Skin epidermis (tissue), 12 donors: ENCODE results near the gene CCDC142.

Experiments used
- H3K27ac ChIP-seq, 21 experiments: fragments of 200-600 bp; sonication (generic) in 11 of 21; one replicate each; pipeline ENCODE4 v1.5.0; 2020; ENCODE audit warnings: mild to moderate bottlenecking in 3 of 21, inconsistent platforms in 2 of 21, moderate library complexity in 2 of 21
- H3K4me3 ChIP-seq, 7 experiments: fragments of 200-600 bp; sonication (generic) in 2 of 7; one replicate each; pipeline ENCODE4 v1.5.0; 2020; ENCODE audit warnings: inconsistent platforms in 2 of 7, mild to moderate bottlenecking in 2 of 7, moderate library complexity in 1 of 7

CCDC142 gene

DNA sequence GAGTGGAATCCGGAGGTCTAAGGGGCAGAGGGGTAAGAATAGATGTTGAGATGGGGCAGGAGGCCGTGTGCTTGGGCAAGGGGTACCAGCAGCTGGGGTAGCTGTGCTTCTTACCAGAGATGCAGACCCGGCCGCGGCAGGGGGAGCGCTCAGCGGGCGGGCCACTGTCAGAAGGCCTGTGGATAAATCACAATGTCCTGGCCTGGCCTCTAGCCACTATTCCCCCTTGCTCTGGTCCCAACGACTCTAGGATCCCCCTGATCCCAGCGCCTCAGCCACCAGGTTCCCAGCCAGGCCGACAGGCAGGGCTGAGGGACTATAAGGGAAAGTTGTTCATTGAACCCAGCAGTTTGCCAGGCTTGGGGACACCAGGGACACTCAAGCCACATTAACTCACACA is 52.3 kb downstream of the CCDC142 start:
- no peak overlapping the region for H3K27ac ChIP-seq

DNA sequence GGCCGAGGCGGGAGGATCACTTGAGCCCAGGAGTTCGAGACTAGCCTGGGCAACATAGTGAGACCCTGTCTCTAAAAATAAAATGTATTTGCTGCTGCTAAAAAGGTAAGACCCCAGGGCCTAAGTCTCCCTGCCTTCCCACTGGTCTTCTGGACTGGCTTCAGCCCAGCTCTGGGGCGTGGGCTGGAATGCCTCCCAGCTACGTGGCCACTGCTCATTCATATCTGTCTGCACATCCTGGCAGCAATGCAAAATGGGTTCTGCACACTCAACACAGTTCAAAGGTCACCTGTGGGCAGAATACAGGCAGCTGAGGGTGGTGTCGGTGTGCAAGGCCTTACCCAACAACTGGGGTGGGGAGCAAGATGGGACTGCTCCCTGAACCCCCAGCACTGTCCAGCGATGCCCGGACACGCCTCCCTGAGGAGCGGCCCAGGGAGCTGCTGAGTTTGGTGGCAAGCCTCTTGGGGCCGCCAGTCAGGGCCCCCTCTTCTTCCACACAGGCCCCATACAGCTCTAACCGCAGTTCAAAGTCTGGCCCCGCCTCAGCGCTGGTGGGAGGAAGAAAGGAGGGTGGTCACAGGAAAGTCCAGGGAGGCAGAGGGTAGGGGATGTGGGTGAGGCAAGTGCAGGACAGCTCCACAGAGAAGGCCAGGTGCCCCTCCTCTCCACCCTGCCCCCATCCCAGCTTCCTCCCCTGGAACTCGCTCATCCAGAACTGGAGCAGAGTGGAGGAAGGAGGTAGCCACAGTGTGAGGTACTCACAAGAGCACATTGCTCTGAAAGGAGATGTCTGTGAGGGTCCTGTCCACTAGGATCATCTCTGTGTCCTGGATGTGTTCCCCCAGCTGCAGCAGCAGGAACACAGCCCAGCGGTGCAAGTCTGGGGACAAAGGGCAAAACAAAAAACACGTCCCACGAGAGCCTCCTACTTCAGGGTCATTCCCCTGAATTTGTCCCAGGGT is 53.0 kb downstream of the CCDC142 start:
- Histone ChIP-seq H3K27ac (no peak overlapping the region), H3K4me3 (no peak overlapping the region)

More for the DNA sequence above, 52.3 kb downstream of the CCDC142 start:
- H3K4me3 ChIP-seq, result no peak overlapping the region

DNA sequence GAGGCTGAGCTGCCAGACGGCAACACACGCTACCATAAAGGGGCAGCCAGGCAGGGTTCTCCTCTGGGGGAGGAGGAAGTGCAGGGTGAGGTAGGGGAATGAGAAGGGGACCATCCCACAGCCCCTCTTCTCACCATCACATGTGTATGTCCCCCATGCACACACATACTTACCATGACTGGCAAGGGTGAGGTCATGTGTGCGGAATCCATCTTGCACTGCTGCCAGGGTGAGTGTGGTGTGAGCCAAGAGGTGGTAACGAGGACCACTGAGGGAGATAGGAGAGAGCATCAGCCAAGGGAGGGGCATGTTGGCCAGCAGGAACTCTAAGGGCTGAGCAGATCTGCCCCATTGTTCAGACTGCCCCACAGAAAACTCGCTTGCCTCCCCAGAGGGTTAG is 54.1 kb downstream of the CCDC142 start:
- Histone ChIP-seq H3K4me3 (no peak overlapping the region), H3K27ac (no peak overlapping the region)

DNA sequence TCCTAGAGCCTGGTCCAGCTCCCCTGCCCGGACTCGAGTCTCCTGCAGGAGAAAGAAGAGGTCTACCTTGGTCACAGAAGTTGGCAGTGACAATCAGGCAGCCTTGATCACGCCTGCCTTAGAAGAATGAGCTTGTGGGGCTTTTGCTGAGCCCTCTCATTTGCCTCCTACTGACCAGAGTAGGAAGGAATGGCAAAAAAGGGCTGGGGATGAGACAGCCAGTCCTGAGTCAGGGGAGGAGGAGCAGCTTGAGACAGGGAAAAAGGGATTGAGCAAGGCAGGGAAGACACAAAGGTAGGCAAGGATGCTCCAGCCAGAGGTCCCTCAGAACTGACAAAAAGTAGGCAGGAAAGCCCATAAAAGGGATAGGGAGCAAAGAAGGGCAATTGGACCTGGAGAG is 55.2 kb downstream of the CCDC142 start:
- Histone ChIP-seq H3K27ac (no peak overlapping the region), H3K4me3 (no peak overlapping the region)

DNA sequence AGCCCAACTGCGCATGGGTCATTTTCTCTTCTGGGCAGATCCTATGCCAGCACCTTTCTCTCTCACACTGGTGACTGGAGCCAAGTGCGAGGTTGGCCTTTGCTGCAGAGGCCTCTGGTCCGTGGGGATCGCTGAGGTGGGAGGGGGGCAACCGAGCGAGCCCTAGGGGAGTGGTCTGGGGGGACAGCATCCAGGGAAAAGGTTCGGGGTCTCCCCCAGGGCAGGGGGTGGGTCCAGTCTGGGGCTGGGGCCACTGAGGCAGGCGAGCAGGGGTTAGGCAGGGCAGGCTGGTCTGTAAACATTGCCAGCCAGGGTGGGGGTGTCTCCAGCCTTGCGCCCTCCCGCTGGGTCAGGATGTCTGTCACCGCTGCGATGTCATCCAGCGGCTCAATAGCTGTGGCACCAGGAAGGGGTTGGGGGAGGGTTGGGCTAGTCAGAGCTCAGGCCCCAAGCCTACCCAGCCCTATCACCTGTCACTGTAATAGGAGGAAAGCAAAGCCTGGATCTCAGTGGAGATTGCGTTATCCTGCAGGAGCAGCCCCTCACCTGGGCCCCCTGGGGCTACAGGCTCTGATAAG is 56.5 kb downstream of the CCDC142 start:
- Histone ChIP-seq H3K27ac (peak overlapping the region in 5 of 21 experiments; percentile 17 to 69 (median 52)), H3K4me3 (no peak overlapping the region)

DNA sequence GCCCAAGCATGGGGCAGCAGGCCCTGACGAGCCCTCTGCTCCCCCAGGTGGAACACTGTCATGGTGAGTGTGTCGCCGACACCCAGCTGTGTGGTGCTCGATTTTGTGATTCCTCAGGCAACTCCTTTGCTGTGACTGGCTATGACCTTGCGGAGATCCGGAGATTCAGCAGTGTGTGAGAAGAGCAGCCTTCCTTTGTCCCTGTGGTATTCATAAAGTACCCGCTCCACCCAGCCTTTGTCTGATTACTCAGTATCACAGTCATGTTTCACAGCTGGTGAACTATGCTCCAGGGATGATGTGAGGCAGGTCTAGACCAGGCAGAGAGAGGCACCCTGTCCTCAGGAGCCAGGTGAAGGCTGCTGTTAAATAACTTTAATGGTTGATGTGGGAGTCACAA is 57.3 kb downstream of the CCDC142 start:
- no peak overlapping the region for H3K4me3 ChIP-seq

DNA sequence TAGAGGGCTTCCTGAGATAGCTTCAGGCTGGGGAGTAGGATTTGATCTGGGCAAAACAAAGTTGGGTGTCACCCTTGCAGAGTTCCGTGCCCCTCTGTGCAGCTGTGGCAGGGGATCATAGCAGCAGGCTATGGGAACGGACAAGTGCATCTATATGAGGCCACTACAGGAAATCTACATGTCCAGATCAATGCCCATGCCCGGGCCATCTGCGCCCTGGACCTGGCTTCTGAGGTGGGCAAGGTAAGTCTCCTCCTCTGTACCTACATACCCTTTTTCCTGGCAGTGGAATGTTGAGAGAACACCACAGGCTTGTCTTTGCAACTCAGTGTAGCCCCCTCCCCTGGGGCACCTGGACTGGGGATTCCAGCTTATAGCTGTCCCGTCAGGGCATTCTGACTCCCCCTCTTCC is 57.8 kb downstream of the CCDC142 start:
- Histone ChIP-seq H3K4me3 (no peak overlapping the region), H3K27ac (peak overlapping the region in 4 of 21 experiments; percentile 3 to 51 (median 30))

More for the DNA sequence above, 57.3 kb downstream of the CCDC142 start:
- H3K27ac ChIP-seq, result peak overlapping the region in 4 of 21 experiments; percentile 24 to 52 (median 43)

DNA sequence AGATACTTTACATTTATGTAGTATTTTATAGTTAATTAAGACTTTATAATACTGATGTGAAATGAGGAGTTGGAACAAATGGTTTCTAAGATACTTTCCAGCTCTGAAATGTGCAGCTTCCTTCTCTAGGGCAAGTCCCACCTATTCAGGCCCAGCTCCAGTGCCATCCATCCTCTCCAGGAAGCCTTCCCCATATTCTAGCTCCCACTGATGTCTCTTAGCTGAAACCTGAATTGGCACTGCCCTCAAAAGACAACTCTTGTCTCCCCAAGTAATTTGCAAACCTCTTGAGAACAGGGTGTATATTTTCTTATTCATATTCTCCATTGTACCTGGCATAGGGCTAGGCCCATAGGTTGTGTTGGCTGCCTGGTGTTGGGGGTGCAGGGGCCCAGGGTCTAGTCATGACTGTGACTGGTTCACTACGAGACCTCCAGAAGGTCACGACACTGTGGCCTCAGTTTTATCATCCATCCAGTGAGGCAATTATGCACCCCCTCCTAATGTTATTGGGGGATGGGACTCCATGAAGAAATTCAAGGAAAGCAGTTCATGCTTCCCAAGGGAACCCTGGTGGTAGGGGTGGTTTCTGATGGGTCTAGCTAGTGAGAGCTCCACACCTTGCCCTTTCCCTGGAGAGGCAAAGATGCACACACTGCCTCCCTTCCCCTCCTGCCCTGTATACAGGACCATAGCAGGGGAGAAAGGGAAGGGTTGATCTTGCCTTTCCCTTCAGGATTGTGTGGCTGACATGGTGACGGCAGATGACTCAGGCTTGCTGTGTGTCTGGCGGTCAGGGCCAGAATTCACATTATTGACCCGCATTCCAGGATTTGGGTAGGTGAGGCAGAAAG is 58.4 kb downstream of the CCDC142 start:
- H3K4me3 ChIP-seq, result no peak overlapping the region
- H3K27ac ChIP-seq, result peak overlapping the region in 3 of 21 experiments; percentile 3 to 51 (median 24)
